ENCODE results near the gene SETD1B. TPM values are rescaled to one million over a fixed set of nuclear protein-coding genes. Genes with fewer than 3 reads are reported as not detected.
A peak's percentile ranks its signal among the peaks of the same experiment; 100 is the strongest.

Gene SETD1B
- total RNA-seq, 1 donor from 2014 or later, result 1.8 TPM

GRCh38 chr12:121830588-121831265 lies 26.9 kb downstream of the SETD1B start:
- Mint-ChIP-seq H3K4me1 (no peaks in the 10 kb centered on the region), H3K27ac (peak overlapping the region; percentile 1), H3K36me3 (peaks cover 27% of the 10 kb centered on the region), H3K4me3 (no peak overlapping the region), H3K9me3 (no peaks in the 10 kb centered on the region), H3K27me3 (ENCODE audit: insufficient read depth, low read depth) (peaks cover 7% of the 10 kb centered on the region)
- Histone ChIP-seq H3K4me3 (no peak overlapping the region), H3K4me1 (no peaks in the 10 kb centered on the region), H3K4me2 (no peak overlapping the region), H2AFZ (replicated peaks) (no peak overlapping the region), H4K20me1 (ENCODE audit: low read depth) (no peaks in the 10 kb centered on the region), H3K27ac (no peak overlapping the region), H3K9ac (no peak overlapping the region), H3F3A (ENCODE audit: low read depth) (no peaks in the 10 kb centered on the region), H3K36me3 (no peaks in the 10 kb centered on the region), H3K27me3 (no peaks in the 10 kb centered on the region), H3K79me2 (ENCODE audit: low read depth) (no peaks in the 10 kb centered on the region), H3K9me3 (ENCODE audit: low read depth) (no peaks in the 10 kb centered on the region)
- DNase-seq (ENCODE audit: low spot score), result no peak
- TF ChIP-seq EZH2phosphoT487 (IDR thresholded peaks at IDR 0.05) (no peak), CTCF (IDR thresholded peaks at IDR 0.05) (no peak), EZH2 (IDR thresholded peaks at IDR 0.05) (no peak)

- no peak overlapping the region for H3K4me3 ChIP-seq
- H3K9ac ChIP-seq, result no peak overlapping the region
- H3K4me1 ChIP-seq, result no peaks in the 10 kb centered on the region
- no peaks in the 10 kb centered on the region for H3F3A ChIP-seq (ENCODE audit: low read depth)
- no peak overlapping the region for H2AFZ ChIP-seq (replicated peaks)
- no peak overlapping the region for H3K27ac Mint-ChIP-seq
- no peaks in the 10 kb centered on the region for H3K79me2 ChIP-seq (ENCODE audit: low read depth)
- no peaks in the 10 kb centered on the region for H3K9me3 ChIP-seq (ENCODE audit: low read depth)
- no peaks in the 10 kb centered on the region for H3K27me3 ChIP-seq
- H3K36me3 Mint-ChIP-seq, result peaks cover 21% of the 10 kb centered on the region
- no peaks in the 10 kb centered on the region for H4K20me1 ChIP-seq (ENCODE audit: low read depth)
- no peaks in the 10 kb centered on the region for H3K9me3 Mint-ChIP-seq
- no peak overlapping the region for H3K27ac ChIP-seq
- H3K36me3 ChIP-seq, result no peaks in the 10 kb centered on the region
- TF ChIP-seq CTCF (IDR thresholded peaks at IDR 0.05) (no peak), EZH2 (IDR thresholded peaks at IDR 0.05) (no peak), EZH2phosphoT487 (IDR thresholded peaks at IDR 0.05) (no peak)
- no peak overlapping the region for H3K4me2 ChIP-seq
- peaks cover 2% of the 10 kb centered on the region for H3K27me3 Mint-ChIP-seq (ENCODE audit: insufficient read depth, low read depth)
- no peak for DNase-seq (ENCODE audit: low spot score)
- H3K4me1 Mint-ChIP-seq, result no peaks in the 10 kb centered on the region
- H3K4me3 Mint-ChIP-seq, result no peak overlapping the region
Measured at GRCh38 chr12:121831571-121832245, 27.9 kb downstream of the SETD1B start.

GRCh38 chr12:121837680-121838079 lies 33.9 kb downstream of the SETD1B start:
- H3F3A ChIP-seq (ENCODE audit: low read depth), result peaks cover 20% of the 10 kb centered on the region
- H2AFZ ChIP-seq (replicated peaks), result no peak overlapping the region
- no peaks in the 10 kb centered on the region for H3K36me3 ChIP-seq
- H3K9me3 ChIP-seq (ENCODE audit: low read depth), result no peaks in the 10 kb centered on the region
- no peak overlapping the region for H3K4me3 Mint-ChIP-seq
- H3K9me3 Mint-ChIP-seq, result no peaks in the 10 kb centered on the region
- H3K9ac ChIP-seq, result no peak overlapping the region
- H3K27me3 ChIP-seq, result no peaks in the 10 kb centered on the region
- no peaks in the 10 kb centered on the region for H3K36me3 Mint-ChIP-seq
- no peak overlapping the region for H3K4me3 ChIP-seq
- peaks cover 13% of the 10 kb centered on the region for H3K4me1 Mint-ChIP-seq
- H3K79me2 ChIP-seq (ENCODE audit: low read depth), result no peaks in the 10 kb centered on the region
- peaks cover 6% of the 10 kb centered on the region for H3K27me3 Mint-ChIP-seq (ENCODE audit: insufficient read depth, low read depth)
- no peak overlapping the region for H3K4me2 ChIP-seq
- H3K27ac ChIP-seq, result no peak overlapping the region
- H3K27ac Mint-ChIP-seq, result no peak overlapping the region
- TF ChIP-seq EZH2 (IDR thresholded peaks at IDR 0.05) (no peak), EZH2phosphoT487 (IDR thresholded peaks at IDR 0.05) (no peak), CTCF (IDR thresholded peaks at IDR 0.05) (no peak)
- DNase-seq (ENCODE audit: low spot score), result no peak
- H4K20me1 ChIP-seq (ENCODE audit: low read depth), result no peaks in the 10 kb centered on the region
- H3K4me1 ChIP-seq, result no peaks in the 10 kb centered on the region
